GM12801 (cell line): ENCODE data around the gene EFNA2.

Experiments
- TF ChIP-seq, protein P1 (sequence below): IDR thresholded peaks from one replicate; pipeline ENCODE4 v1.5.1; 2011; ENCODE audit warnings: control low read depth; ENCODE audit not compliant: insufficient read length; ENCODE audit errors: extremely low read depth

EFNA2 gene

GRCh38 chr19:1251330-1252220 lies 34.1 kb upstream of the EFNA2 start:
- TF ChIP-seq, protein P1, sequence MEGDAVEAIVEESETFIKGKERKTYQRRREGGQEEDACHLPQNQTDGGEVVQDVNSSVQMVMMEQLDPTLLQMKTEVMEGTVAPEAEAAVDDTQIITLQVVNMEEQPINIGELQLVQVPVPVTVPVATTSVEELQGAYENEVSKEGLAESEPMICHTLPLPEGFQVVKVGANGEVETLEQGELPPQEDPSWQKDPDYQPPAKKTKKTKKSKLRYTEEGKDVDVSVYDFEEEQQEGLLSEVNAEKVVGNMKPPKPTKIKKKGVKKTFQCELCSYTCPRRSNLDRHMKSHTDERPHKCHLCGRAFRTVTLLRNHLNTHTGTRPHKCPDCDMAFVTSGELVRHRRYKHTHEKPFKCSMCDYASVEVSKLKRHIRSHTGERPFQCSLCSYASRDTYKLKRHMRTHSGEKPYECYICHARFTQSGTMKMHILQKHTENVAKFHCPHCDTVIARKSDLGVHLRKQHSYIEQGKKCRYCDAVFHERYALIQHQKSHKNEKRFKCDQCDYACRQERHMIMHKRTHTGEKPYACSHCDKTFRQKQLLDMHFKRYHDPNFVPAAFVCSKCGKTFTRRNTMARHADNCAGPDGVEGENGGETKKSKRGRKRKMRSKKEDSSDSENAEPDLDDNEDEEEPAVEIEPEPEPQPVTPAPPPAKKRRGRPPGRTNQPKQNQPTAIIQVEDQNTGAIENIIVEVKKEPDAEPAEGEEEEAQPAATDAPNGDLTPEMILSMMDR: no peak

- TF ChIP-seq, protein P1: no peak
Measured at GRCh38 chr19:1252221-1252820, 33.4 kb upstream of the EFNA2 start.

DNA sequence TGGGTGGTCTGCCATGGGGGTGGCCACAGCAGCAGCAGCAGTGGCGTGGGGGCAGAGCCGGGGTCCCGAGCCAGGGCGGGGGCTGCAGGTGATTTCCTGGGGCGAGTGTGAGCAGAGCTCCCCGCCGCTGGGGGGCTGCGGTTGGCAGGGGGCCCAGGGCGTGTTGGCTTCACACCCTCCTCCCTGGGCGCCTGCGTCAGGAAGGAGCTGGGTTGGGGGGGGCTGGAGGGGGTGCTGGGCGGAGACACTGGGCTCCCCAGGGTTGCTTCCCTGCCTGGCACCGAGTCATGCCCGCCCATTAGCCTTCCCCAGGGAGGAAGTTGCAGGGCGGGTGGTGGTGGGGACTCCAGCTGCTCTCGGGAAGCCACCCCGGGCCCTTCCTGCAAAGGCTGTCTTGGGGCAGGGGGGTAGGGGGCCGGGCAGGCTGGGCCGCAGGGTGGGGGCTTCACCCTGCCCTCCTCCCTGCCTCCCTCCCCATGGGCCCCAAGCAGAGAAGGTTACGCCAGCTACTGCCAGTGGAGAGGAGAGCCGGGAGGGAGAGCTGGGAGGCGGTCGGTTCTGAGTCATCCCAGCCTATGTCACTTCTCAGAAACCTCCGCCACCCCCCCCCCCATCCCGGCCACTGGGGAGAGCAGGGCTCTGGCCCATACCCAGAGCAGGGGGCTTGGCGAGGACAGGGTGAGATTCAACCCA lies 32.7 kb upstream of the EFNA2 start:
- TF ChIP-seq, protein P1: no peak

GRCh38 chr19:1253514-1254080 lies 32.1 kb upstream of the EFNA2 start:
- TF ChIP-seq, protein P1: no peak

- TF ChIP-seq, protein P1: no peak
Measured at GRCh38 chr19:1254081-1254527, 31.6 kb upstream of the EFNA2 start.

DNA sequence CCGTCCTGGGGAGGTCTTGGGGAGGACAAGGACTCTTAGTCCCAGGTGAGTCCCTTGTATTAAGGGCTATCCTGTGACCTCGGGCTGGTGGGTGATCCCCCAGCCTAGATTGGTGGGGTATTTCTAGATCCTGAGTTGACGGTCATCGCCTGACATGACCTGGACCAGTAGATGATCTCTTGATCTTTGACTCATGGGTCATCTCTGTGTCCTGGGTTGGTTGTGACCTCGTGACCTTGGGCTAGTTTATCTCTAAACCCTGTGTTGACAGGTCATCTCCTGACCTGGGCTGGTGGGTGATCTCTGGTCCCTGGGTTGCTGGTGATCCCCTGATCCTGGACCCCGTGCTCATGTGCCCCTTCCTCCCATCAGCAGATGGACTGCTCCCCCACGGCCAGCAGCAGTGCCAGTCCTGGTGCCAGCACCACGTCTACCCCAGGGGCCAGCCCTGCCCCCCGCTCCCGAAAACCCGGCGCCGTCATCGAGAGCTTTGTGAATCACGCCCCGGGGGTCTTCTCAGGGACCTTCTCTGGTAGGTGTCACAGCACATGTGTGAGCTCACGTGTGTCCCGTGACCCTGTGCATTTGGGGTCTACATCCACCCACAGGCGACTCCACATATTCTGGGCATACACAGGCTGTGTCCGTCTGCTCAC lies 31.0 kb upstream of the EFNA2 start:
- TF ChIP-seq, protein P1: no peak
